ENCODE data around the gene ZNF541.

The ZNF541 gene

GRCh38 chr19:47542030-47542475, 30.9 kb downstream of the ZNF541 start:
- no peak overlapping the region for H3K9ac ChIP-seq (ENCODE audit: insufficient read length)
- H3K27ac ChIP-seq: no peak overlapping the region
- DNase-seq (ENCODE audit: low read depth, low spot score): no peak
- no peak overlapping the region for H3K4me3 ChIP-seq
- H3K9me3 ChIP-seq (ENCODE audit: low read depth, low read length): no peaks in the 10 kb centered on the region
- H3K36me3 ChIP-seq (ENCODE audit: insufficient read depth, low read length): no peaks in the 10 kb centered on the region
- TF ChIP-seq POLR2AphosphoS5 (IDR thresholded peaks at IDR 0.05; ENCODE audit: borderline replicate concordance, low read depth, low read length) (no peak), EZH2 (IDR thresholded peaks at IDR 0.05) (no peak), FOXP2 (optimal IDR thresholded peaks at IDR 0.05; ENCODE audit: control extremely low read depth, extremely low read length, insufficient read depth) (no peak)

DNA sequence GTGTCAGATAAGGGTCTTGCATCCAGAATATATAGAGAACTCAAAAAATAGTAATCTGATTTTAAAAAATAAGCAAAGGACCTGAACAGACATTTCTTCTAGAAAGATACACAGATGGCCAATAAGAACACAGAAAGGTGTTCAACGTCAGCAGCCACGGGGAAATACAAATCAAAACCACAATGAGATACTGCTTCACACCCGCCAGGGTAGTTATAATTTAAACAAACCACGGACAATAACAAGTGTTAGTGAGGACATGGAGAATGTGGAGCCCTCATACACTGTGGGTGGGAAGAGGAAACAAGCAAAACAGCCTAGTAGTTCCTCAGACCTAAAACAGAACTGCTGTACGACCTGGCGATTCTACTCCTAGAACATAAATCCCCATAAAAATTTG, 31.4 kb downstream of the ZNF541 start:
- Histone ChIP-seq H3K27ac (no peak overlapping the region), H3K4me3 (no peak overlapping the region), H3K9me3 (ENCODE audit: low read depth, low read length) (no peaks in the 10 kb centered on the region), H3K36me3 (ENCODE audit: insufficient read depth, low read length) (no peaks in the 10 kb centered on the region), H3K9ac (ENCODE audit: insufficient read length) (no peak overlapping the region)
- DNase-seq (ENCODE audit: low read depth, low spot score): no peak
- TF ChIP-seq POLR2AphosphoS5 (IDR thresholded peaks at IDR 0.05; ENCODE audit: borderline replicate concordance, low read depth, low read length) (no peak), FOXP2 (optimal IDR thresholded peaks at IDR 0.05; ENCODE audit: control extremely low read depth, extremely low read length, insufficient read depth) (no peak), EZH2 (IDR thresholded peaks at IDR 0.05) (no peak)

GRCh38 chr19:47540748-47541147, 32.2 kb downstream of the ZNF541 start:
- Histone ChIP-seq H3K4me3 (no peak overlapping the region), H3K9ac (ENCODE audit: insufficient read length) (no peak overlapping the region), H3K9me3 (ENCODE audit: low read depth, low read length) (no peaks in the 10 kb centered on the region), H3K36me3 (ENCODE audit: insufficient read depth, low read length) (no peaks in the 10 kb centered on the region), H3K27ac (no peak overlapping the region)
- no peak for TF ChIP-seq EZH2 (IDR thresholded peaks at IDR 0.05)
- no peak for DNase-seq (ENCODE audit: low read depth, low spot score)

GRCh38 chr19:47539747-47540311, 33.1 kb downstream of the ZNF541 start:
- Histone ChIP-seq H3K4me3 (no peak overlapping the region), H3K9me3 (ENCODE audit: low read depth, low read length) (no peaks in the 10 kb centered on the region), H3K9ac (ENCODE audit: insufficient read length) (no peak overlapping the region), H3K27ac (no peak overlapping the region), H3K36me3 (ENCODE audit: insufficient read depth, low read length) (no peaks in the 10 kb centered on the region)
- TF ChIP-seq FOXP2 (optimal IDR thresholded peaks at IDR 0.05; ENCODE audit: control extremely low read depth, extremely low read length, insufficient read depth) (no peak), POLR2AphosphoS5 (IDR thresholded peaks at IDR 0.05; ENCODE audit: borderline replicate concordance, low read depth, low read length) (no peak), EZH2 (IDR thresholded peaks at IDR 0.05) (no peak)
- no peak for DNase-seq (ENCODE audit: low read depth, low spot score)

- Histone ChIP-seq H3K9me3 (ENCODE audit: low read depth, low read length) (no peaks in the 10 kb centered on the region), H3K36me3 (ENCODE audit: insufficient read depth, low read length) (no peaks in the 10 kb centered on the region), H3K4me3 (no peak overlapping the region), H3K9ac (ENCODE audit: insufficient read length) (no peak overlapping the region), H3K27ac (no peak overlapping the region)
- no peak for DNase-seq (ENCODE audit: low read depth, low spot score)
- no peak for TF ChIP-seq EZH2 (IDR thresholded peaks at IDR 0.05)
- TF ChIP-seq FOXP2 (optimal IDR thresholded peaks at IDR 0.05; ENCODE audit: control extremely low read depth, extremely low read length, insufficient read depth): no peak
- TF ChIP-seq POLR2AphosphoS5 (IDR thresholded peaks at IDR 0.05; ENCODE audit: borderline replicate concordance, low read depth, low read length): no peak
Observed at GRCh38 chr19:47538812-47539211, 34.1 kb downstream of the ZNF541 start.

DNA sequence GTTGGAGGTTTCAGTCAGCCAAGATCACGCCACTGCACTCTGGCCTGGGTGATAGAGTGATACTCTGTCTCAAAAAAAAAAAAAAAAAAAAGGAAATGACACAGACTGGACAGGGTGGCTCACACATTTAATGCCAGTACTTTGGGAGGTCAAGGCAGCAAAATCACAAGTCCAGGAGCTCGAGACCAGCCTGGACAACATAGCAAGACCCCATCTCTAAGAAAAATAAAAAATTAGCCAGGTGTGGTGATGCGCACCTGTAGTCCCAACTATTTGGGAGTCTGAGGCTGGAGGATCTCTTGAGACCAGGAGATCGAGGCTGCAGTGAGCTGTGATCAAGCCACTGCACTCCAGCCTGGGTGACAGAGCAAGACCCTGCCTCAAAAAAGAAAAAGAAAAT, 35.5 kb downstream of the ZNF541 start:
- TF ChIP-seq POLR2AphosphoS5 (IDR thresholded peaks at IDR 0.05; ENCODE audit: borderline replicate concordance, low read depth, low read length) (no peak), FOXP2 (optimal IDR thresholded peaks at IDR 0.05; ENCODE audit: control extremely low read depth, extremely low read length, insufficient read depth) (no peak), EZH2 (IDR thresholded peaks at IDR 0.05) (no peak)

DNA sequence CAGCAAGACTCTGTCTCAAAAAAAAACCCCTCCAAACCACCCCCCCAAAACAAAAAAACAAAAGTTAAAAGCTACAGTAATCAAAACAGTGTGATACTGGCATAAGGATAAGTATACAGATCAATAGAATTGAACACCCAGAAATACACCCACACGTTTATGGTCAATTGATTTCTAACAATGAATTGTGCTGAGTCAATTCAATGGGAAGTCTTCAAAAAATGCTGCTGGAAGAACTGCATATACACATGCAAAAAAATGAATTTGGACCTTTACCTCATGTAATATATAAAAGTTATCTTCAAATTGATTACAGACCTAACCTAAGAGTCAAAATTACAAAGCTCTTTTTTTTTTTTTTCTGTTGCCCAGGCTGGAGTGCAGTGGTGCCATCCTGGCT, 38.3 kb downstream of the ZNF541 start:
- Histone ChIP-seq H3K36me3 (ENCODE audit: insufficient read depth, low read length) (no peaks in the 10 kb centered on the region), H3K9me3 (ENCODE audit: low read depth, low read length) (no peaks in the 10 kb centered on the region), H3K9ac (ENCODE audit: insufficient read length) (no peak overlapping the region), H3K27ac (no peak overlapping the region), H3K4me3 (no peak overlapping the region)
- DNase-seq (ENCODE audit: low read depth, low spot score): no peak
- no peak for TF ChIP-seq FOXP2 (optimal IDR thresholded peaks at IDR 0.05; ENCODE audit: control extremely low read depth, extremely low read length, insufficient read depth)
- no peak for TF ChIP-seq EZH2 (IDR thresholded peaks at IDR 0.05)
- no peak for TF ChIP-seq POLR2AphosphoS5 (IDR thresholded peaks at IDR 0.05; ENCODE audit: borderline replicate concordance, low read depth, low read length)

More for the DNA sequence above, 35.5 kb downstream of the ZNF541 start:
- no peak for DNase-seq (ENCODE audit: low read depth, low spot score)
- Histone ChIP-seq H3K4me3 (no peak overlapping the region), H3K36me3 (ENCODE audit: insufficient read depth, low read length) (no peaks in the 10 kb centered on the region), H3K27ac (no peak overlapping the region), H3K9me3 (ENCODE audit: low read depth, low read length) (no peaks in the 10 kb centered on the region), H3K9ac (ENCODE audit: insufficient read length) (no peak overlapping the region)

DNA sequence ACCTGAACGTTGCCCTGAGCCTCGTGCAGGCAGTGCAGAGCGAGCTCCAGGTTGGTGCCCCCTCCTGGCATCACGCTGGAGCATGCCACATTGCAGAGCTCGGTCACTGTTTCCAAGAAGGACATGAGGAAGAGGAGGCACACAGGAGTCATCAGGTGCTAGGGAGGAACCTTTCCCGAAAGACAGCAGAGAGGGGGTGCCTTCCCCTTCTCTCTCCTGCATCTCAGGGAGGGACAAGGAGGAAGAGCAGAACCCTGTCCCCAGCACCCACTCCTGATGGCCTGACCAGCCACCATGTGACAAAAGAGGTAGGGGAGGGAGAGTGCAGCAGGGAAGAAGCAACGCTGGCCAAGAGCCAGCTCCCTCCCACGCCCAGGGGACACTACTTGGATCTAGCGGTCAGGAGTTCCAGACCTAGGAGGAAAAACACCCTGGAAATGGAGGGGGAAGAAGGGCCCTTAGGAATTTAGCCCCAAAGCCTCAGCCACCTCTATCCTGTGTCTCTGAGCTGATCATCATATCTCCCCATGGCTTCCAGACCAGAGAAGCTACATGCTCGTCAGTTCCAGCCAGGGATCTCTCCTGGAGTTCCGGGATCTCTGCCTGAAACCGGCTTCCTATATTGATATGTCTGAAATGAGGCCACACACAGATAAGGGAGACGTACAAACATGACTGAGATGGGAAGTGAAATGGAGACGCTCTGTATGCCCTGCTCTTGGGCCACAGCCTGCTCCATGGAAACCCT, 41.1 kb downstream of the ZNF541 start:
- Histone ChIP-seq H3K36me3 (ENCODE audit: insufficient read depth, low read length) (no peaks in the 10 kb centered on the region), H3K9ac (ENCODE audit: insufficient read length) (no peak overlapping the region), H3K4me3 (no peak overlapping the region), H3K9me3 (ENCODE audit: low read depth, low read length) (no peaks in the 10 kb centered on the region), H3K27ac (no peak overlapping the region)
- no peak for DNase-seq (ENCODE audit: low read depth, low spot score)
- TF ChIP-seq POLR2AphosphoS5 (IDR thresholded peaks at IDR 0.05; ENCODE audit: borderline replicate concordance, low read depth, low read length) (no peak), EZH2 (IDR thresholded peaks at IDR 0.05) (no peak), FOXP2 (optimal IDR thresholded peaks at IDR 0.05; ENCODE audit: control extremely low read depth, extremely low read length, insufficient read depth) (no peak)

Measured in SK-N-MC (cell line).